ENCODE results near the gene B3GALT6.
A peak's percentile ranks its signal among the peaks of the same experiment; 100 is the strongest.

Gene B3GALT6

DNA sequence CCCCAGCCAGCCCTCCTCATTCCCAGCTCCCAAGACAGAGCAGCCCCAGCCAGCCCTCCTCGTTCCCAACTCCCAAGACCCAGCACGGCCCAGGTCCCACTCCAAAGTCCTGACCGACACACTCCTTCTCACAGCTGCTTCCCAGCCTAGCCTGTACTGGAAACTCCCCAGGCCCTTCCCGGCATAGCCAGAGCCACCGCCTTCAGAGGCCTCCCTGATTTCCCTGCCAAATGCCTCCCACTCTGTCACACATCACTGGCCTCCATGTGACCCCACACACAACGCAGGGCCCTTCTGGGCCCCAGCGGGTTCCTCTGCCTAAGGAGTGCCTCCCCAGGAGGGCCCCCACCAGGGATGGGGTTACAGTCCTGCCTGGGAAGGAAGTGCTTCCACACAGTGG is 38.8 kb downstream of the B3GALT6 start:
- DNase-seq, result no peak

GRCh38 chr1:1272341-1273208 is 40.5 kb downstream of the B3GALT6 start:
- DNase-seq, result no peak

DNA sequence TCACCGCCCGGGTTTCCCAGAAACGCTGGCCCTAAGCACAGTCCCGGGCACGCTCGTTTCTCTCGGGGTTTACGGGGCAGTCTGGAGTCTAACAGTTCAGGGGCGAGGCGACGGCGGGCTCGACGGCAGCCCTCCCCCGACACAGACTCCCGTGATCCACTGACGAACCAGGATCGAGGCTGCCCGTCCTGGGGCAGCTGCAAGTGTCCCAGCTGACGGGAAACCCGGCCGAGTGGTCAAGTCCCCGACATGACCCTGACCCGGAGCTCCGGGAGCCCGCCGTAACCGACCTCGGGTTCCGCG is 41.1 kb downstream of the B3GALT6 start:
- DNase-seq, result no peak

GRCh38 chr1:1273512-1274298 is 41.7 kb downstream of the B3GALT6 start, which contains the start of gene UBE2J2:
UBE2J2 (minus strand) TSS chr1:1273854; CDS start chr1:1267992, 5,862 bp downstream.
- peak; percentile 88 for DNase-seq

- DNase-seq, result no peak
Measured at GRCh38 chr1:1274299-1274930, 42.4 kb downstream of the B3GALT6 start.

GRCh38 chr1:1274931-1275431 is 42.9 kb downstream of the B3GALT6 start:
- DNase-seq, result no peak

DNA sequence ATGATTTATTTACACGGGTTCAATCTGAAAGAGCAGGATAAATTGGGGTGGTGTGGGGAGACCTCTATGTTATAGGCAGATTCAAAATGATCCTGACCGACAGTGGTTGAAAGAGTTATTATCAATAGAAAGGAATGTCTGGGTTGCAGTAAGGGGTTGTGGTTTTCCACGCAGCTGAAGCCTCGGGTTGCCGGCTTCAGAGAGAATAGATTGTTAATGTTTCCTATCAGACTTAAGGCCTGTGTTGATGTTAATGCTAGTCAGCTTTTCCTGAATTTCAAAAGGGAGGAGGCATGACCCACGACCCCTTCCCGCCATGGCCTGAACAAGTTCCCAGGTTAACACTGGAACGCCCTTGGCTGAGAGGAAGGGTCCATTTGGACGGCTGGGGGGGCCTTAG is 43.8 kb downstream of the B3GALT6 start:
- DNase-seq, result peak; percentile 33

DNA sequence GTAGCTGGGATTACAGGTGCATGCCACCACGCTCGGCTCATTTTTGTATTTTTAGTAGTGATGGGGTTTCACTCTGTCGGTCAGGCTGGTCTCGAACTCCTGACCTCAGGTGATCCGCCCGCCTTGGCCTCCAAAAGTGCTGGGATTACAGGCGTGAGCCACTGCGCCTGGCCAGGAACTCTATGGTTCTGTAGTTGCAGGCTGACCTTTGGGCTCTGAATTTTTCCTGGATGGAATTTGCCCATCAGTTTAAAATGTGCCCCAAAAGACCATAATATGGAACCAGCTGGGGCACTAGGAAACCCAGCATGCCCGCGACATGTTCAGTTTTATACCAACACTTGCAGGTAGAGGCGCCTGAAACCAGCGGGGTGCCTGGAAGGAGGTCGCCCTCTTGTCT is 46.6 kb downstream of the B3GALT6 start:
- DNase-seq, result no peak

DNA sequence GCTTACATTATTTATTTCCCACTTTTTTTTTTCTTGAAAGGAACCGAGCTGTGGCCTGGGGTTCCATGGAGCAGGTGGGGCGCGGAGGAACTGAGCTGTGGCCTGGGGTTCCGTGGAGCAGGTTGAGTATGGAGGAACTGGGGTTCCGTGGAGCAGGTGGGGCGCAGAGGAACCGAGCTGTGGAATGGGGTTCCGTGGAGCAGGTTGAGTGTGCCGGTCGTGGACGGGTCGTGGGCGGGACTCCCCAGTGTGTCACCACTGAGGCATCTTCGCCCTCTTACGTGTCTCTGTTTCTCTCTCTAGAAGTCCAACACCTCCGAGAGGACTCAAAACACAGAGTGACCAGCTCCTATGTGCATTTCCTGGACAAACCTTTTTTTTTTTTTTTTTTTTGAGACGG is 47.0 kb downstream of the B3GALT6 start:
- DNase-seq, result no peak

GRCh38 chr1:1280782-1281481 is 48.9 kb downstream of the B3GALT6 start:
- DNase-seq, result no peak

- DNase-seq, result no peak
Measured at GRCh38 chr1:1281533-1282321, 49.7 kb downstream of the B3GALT6 start.

GRCh38 chr1:1282998-1283397 is 51.0 kb downstream of the B3GALT6 start:
- DNase-seq, result no peak

- DNase-seq, result no peak
Measured at GRCh38 chr1:1283821-1284220, 51.8 kb downstream of the B3GALT6 start.

Data from fibroblast of upper back skin (primary cell).